Activated CD8-positive, alpha-beta memory T cell treated with anti-CD3 and anti-CD28 coated beads for 24 hours (primary cell): ENCODE measurements around the gene RPRD1B.

Source experiments
- DNase-seq: peaks from one replicate; pipeline ENCODE4 v3.0.0-alpha.2; 2020

The RPRD1B gene, protein sequence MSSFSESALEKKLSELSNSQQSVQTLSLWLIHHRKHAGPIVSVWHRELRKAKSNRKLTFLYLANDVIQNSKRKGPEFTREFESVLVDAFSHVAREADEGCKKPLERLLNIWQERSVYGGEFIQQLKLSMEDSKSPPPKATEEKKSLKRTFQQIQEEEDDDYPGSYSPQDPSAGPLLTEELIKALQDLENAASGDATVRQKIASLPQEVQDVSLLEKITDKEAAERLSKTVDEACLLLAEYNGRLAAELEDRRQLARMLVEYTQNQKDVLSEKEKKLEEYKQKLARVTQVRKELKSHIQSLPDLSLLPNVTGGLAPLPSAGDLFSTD

DNA sequence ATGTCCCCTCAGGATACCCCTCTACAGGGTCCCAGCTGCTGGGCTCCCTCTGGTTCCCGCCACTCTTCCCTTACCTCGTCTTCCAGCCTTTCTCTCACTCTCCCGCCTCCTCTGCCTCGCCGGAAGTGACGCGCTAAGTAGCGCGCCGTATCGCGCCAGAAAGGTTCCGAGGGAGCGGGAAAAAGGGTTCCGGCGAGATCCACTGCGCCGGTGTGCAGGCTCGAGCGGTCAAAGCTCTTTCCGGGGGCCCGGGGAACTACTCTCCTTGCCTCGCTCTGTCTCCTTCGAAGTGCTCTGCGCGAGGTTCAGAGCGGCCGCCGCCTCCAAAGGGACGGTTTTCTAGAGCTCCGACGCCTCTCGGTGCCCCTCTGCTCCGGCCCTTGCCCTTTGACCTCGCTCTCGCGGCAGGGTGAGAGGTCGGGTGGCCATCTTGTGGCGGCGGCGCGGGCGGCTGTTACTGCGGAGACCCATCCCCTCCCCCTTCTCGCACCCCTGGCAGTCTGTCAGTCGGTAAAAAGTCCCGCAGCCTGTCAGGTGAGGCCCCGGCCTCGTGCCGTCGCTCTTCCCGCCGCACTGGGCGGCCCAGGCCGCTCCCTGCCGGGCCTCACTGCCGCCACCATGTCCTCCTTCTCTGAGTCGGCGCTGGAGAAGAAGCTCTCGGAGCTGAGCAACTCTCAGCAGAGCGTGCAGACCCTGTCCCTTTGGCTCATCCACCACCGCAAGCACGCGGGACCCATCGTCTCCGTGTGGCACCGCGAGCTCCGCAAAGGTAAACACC lies at the start of gene RPRD1B, which contains the start of gene TTI1:
Gene RPRD1B, plus strand, starts transcription at position 417 of the 778 bp plus-strand sequence. Its CDS starts 202 bp downstream, at position 619.
Gene TTI1, minus strand, starts transcription at position 127 of the 778 bp plus-strand sequence. CDS start 19,640 bp downstream, outside the sequence.
- DNase-seq: peak; percentile 96

- peak; percentile 35 for DNase-seq
Observed at GRCh38 chr20:37984018-37984785, 49.3 kb upstream of the RPRD1B start.

- no peak for DNase-seq
Observed at GRCh38 chr20:37986044-37986858, 47.3 kb upstream of the RPRD1B start.

DNA sequence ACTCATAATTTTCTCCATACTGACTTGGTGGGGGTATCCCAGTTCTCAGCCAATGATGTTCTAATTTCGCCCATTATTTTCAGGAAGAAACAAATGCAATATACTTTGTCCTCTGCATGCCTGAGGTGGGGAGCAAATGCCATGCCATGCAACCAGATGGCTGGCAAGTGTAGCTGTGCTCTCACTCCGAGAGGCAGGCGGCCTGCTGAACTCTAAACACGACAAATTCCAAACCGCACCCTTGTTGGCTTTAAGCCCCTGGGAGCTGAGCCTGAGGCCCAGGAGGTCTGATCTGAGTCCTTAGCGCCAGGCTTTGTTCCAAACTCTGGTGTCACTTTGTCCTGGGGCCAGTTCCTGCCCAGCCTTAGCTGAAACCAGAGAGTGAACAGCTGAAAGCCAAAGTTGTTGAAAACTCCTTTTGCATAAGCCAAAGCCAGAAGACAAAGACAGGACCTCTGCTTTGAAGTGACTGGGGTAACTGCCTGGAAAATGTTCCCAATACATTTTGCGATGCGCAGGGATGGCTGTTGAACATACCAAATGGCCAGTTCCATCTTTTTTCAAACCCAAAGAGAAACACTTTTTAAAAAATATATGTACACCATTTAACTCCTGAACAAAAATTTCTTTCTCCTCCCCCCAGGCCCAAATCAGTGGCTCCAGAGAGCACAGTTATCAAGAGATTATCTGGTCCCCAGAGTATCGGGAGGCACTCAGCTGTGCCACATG lies 46.5 kb upstream of the RPRD1B start:
- DNase-seq: peak; percentile 5

- DNase-seq: peak; percentile 35
Observed at GRCh38 chr20:37987602-37988290, 45.8 kb upstream of the RPRD1B start.

GRCh38 chr20:37988306-37988954 lies 45.1 kb upstream of the RPRD1B start:
- peak; percentile 17 for DNase-seq

DNA sequence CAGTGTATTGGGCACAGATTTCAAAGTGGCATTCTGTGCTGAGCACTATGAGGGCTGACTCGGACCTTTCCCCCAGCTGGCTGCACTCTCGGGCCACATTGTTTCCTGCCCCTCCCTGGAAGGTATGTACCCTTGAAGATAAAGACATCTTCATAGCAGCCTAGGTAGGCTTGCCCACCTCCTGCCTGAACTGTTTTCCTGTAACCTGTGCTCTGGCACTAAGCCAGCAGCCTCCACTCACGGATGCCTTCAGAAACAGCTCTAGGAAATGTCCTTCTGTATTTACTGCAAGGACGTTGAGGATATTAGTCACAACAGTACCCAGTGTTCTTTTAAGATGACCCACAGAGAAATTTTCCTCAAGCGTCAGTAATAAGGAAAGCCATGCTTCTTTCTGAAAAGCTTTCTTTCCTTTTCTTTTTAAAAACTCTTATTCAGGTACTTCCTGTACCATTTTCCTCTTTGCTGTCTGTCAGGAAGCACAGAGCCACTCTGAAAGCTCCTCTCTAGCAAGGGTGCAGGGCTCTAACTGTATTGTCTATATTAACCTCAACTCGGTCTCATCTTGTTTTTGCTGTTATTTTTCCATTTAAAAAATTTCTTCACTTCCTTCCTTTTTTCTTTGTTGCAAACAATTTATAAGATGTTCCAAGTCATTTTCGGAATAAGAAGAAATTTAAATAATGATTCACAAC lies 43.8 kb upstream of the RPRD1B start:
- peak; percentile 32 for DNase-seq

DNA sequence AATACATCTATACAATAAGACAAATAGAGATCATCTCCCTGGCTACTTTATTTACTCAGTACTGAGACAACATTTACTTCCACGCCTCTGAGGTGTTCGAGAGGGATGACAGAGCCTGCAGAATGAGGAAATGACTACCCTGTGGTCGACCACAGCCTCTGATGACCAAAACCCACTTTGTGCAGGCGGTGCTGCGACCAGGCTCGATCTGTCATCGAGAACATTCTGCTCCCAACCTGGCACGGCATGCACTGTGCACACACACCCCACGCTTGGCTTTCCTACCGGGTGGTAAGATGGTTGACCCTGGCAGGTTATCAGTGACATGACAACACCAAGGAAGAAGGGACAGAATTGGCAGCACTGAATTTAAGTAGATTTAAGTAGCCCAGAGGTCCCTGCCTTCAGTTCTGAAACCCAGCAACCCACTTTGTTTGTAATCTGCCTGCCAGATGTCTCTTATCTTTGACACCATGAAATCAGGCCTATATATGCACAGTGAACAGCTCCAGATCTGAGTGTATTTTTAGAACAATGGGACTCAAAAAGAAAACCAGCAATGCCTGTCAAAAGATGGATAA lies 42.9 kb upstream of the RPRD1B start:
- DNase-seq: peak; percentile 69

DNA sequence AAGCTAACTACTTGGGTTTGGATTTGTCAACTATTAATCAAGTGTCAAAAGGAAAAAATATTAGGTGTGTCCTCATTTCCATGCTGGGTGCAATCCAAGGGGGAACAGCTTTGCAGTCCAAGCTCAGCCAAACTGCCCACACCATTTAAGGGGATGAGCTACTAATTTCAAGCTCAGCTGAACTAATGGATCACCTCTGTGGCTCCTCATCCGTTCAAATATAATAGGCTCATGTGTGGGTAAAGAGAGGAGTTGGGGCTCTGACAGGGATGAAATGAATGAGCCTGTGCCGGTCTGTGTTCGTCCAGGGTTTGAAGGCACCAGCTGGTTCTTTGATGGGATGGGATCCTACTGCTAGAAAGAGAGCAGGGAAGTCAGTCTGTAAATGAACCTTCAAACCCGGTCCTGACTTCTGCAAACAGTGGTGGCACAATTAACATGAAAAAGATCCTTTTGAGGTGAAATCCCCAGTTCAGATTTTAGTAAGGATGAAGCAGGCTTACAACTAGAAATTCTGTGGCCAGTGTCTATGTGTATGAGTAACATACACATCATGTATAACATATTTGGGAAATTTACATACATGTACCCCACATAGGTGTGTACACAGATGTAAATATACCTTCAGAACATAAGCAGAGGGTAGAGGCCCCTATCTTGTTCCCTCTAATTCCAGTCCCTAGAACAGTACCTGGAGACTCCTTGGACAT lies 42.2 kb upstream of the RPRD1B start:
- DNase-seq: peak; percentile 19

DNA sequence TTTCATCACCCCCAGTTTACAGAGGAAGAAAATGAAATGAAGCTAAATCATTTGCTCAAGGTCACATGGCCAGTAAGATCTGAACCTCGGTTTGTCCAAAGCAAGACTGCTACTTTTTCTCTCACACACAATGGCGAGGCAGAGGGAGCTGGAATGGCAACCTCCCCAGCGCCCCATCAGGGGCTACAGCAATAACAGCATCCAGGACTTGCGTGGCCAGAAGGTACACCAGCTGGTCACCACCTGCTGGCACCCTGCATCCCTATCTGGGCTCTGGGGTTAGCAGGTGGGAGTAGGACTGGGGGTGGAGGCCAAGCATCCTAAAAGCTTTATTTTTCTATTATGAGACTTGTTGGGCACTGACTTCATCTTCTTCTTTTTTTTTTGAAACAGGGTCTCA lies 41.6 kb upstream of the RPRD1B start:
- no peak for DNase-seq

DNA sequence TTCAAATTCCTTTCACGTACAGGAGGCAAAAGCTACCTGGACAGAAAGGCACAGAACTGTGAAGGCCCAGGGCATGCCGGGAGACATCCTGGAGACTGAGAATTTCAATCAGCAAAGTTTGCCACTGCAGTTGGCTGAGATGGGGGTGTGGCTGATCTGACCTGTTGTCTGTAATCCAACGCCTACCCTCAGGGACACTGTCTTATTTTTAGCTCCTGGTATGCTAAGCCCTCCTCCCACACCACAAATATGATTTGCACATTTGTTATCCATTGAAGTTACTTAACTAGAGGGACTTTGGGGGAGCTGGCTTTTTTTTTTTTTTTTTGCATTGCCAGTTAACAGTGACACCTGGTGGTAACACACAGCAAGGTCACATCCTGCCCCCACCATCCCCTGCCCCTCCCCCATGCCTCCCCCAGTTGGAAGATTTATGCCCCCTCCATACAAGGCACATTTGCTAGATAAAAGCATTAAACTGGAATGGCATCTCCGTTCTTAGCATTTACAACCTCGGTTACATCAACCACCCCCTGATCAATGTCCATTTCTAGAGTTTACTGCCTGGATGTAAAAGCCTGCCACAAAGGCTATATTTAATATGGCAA lies 40.6 kb upstream of the RPRD1B start:
- no peak for DNase-seq

GRCh38 chr20:37994512-37994911 lies 39.0 kb upstream of the RPRD1B start:
- no peak for DNase-seq

DNA sequence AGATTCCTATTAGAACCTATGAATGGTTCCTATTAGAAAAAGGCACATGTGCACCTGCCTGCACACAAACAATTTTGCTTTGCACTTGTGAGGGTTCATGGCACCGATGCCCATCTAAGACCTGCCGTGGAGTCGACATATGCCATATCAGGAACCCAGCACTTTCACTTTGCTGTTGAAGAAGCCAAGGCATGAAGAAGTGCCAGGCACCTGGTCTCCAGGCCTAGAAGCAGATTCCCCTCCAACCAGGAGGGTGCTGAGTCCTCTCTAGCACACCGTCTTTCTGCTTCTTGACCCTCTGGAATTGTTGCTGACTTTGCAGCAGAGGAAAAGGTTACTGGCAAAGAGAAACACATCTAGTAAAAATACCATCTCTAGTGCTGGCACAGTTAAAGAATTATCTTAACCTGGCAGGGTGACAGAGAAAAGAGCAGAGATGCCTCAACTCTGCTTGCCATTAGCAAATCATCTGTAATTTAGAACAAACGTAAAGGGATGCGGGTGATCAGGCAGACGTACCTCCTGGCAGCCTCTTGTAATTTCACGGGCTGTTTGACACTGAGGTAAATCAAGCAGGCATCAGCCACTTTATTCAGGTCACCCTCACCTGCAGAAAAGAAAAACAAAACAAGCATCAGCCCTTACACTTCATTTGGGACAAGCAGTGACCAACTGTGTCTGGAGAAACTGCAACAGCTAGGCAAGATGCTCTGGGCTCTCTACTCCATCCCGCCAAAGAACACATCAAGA lies 37.5 kb upstream of the RPRD1B start:
- DNase-seq: no peak

DNA sequence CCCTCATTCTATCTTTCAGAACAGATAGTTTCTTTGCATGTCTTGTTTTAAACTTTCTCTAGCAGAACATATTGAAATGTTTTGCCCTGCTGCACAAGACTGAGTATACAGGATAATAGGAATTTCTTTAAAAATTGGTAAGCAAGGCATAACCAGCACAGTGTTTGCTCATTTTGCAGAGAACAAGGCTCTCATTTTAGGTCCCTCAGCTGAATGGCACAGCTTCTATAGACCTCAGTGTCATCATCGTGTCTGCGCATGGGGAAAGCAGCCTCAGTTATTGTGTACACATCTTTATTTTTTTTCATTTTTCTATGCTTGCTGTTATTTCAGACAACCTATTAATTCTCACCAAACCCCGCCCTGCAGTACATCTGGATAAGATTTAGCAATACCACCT lies 36.0 kb upstream of the RPRD1B start:
- DNase-seq: no peak

GRCh38 chr20:37999526-38000263 lies 33.9 kb upstream of the RPRD1B start:
- no peak for DNase-seq

DNA sequence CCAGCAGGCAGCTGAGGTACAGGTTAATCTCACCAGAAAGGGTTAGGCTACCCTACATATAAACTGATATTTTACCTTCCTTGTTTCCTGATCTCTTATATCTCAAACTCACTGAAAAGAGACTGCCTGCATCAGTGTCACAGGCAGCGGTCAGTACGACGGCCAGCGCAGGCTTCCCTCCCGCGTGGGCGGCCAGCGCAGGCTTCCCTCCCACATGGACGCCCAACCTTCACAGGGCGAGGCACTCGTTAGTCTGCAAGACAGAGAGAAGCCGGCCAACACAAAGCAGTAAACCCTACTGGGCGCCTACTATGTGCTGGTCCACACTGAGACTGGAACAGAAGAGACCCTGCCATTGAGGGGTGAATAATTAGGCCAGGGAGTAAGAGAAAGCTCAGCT lies 33.3 kb upstream of the RPRD1B start:
- no peak for DNase-seq
